ENCODE data around the gene SLC39A11.
A peak's percentile ranks its signal among the peaks of the same experiment; 100 is the strongest.
"Not testable (repeated sequence)": the region's sequence is repeated elsewhere in the genome, so short reads cannot be mapped to it uniquely, and the experiment has no call there.

Gene SLC39A11

DNA sequence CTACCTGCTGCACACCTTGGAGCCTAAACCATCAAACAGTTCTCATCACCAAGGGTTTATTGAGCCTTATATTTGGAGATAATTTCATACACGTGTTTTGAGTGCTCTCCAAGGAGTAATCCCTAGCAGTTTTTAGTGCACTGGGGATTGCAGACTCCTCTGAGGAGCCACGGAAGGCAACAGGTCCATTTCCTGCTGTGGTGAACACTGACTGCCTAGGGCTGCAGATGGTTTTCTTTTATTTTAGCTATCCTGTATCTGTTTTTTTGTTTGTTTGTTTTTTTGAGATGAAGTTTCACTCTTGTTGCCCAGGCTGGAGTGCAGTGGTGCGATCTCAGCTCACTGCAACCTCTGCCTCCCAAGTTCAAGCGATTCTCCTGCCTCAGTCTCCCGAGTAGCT lies 93.0 kb downstream of the SLC39A11 start:
- not testable (repeated sequence) for DNase-seq

DNA sequence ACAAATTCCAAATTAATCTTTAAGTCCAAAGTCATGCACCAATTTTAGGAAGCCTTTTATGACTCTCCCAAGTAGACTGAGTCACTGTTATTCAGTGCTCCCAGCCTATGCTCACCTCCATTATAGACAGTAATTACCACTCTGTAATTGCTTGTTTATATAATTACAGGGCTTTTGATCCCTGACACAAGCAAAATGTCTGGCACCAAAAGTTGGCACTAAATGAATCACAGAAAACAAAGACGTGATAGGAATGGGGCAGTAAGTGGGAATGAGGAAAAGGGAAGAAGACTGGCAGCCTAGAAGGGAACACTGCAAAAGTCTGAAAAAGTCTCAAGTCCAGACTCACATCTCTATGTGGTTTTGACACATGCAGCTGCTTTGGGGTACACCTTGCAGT lies 94.1 kb downstream of the SLC39A11 start:
- no peak for DNase-seq

- no peak for DNase-seq
Measured at GRCh38 chr17:72997559-72997958, 94.9 kb downstream of the SLC39A11 start.

GRCh38 chr17:72996791-72997190 lies 95.7 kb downstream of the SLC39A11 start:
- DNase-seq, result no peak

DNA sequence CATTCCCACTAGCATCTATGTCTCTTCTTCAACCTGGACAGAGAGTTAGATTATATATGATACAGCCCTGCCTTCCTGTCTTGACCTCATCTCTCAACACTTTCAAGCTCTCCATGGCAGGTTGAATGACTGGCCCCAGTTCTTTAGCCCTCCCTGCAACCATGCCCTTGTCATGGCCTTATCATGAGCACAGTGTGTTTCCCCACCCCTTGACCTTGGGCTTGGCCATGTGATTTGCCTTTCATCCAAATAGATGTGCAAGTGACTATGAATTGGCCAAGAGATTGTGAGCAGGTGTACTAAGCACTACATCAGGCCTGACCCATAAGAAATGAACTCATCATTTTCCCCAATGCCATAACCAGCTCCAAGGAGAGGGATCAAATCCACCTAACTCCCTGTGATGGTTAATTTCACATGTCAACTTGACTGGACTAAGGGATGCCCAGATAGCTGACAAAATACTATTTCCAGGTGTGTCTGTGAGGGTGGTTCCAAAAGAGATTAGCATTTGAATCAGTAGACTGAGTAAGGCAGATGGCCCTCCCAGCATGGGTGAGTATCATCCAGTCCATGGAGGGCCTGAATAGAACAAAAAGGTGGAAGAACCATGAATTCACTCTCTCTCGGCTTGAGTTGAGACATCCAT lies 97.4 kb downstream of the SLC39A11 start:
- DNase-seq, result no peak

GRCh38 chr17:72992783-72993467 lies 99.6 kb downstream of the SLC39A11 start:
- DNase-seq, result not testable (repeated sequence)

DNA sequence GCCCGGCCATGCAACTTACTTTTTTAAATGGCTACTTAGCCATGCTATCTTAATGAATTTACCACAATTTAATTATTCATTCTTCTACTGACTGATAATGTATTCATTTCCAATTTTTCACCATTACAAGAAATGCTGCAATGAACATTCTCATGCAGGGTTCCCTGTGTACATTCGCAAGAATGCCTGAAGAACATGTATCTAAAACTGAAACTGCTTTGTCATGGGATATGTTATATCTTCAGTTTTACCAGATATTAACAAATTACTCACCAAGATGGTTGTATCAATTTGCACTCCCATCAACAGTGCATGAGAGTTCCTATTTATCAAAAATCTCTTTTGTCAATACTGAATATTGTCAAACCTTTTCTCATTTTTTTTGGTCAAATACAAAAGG lies 100.8 kb downstream of the SLC39A11 start:
- no peak for DNase-seq

DNA sequence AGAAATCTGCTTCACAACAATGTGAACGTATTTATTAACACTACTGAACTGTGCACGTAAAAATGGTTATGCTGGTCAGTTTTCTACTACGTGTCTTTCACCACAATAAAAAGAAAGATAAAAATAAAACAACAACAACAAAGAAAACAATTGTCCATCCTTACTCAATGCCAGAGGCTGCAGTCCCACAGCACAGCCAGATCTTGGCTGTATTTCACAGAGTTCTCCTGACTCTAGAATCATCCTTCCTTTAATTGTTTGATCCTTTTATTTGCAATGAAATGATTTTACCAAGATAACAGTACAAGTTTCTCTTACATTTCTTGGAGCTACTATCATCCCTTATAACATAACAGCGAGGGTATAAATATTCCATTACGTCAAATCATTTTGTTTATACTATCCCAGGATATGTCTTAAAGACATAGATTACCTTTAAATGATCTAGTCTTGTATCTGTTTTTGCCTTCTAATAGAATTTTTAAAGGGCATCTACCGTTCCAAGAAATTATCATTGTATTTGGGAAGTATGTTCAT lies 103.3 kb downstream of the SLC39A11 start:
- DNase-seq, result no peak

DNA sequence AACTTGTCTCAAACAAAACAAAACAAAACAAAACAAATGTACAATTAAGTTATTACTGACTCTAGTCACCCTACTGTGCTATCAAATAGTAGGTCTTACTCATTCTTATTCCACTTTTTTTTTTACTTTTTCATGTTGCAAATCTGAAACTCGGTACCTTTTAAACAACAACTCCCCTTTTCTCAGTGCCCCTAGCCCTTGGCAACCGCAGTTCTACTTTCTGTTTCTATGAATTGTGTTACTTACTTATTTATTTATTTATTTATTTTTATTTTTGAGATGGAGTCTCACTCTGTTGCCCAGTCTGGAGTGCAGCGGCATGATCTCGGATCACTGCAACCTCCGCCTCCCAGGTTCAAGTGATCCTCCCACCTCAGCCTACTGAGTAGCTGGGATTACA lies 104.0 kb downstream of the SLC39A11 start:
- no peak for DNase-seq

DNA sequence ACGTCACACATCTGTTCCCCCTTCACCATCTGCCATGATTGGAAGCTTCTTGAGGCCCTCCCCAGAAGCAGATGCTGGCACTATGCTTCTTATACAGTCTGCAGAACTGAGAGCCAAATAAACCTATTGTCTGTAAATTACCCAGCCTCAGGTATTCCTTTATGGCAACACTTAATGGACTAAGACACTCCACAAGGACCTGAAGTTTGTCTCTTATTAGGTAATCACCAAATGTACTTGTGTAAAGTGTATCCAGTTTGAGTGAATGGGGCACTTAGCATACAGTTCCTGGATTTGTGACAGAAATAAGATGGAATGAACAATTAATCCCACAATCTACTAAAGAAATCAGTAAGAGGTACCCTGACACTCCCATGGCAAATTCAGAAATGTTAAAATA lies 105.3 kb downstream of the SLC39A11 start:
- DNase-seq, result no peak

DNA sequence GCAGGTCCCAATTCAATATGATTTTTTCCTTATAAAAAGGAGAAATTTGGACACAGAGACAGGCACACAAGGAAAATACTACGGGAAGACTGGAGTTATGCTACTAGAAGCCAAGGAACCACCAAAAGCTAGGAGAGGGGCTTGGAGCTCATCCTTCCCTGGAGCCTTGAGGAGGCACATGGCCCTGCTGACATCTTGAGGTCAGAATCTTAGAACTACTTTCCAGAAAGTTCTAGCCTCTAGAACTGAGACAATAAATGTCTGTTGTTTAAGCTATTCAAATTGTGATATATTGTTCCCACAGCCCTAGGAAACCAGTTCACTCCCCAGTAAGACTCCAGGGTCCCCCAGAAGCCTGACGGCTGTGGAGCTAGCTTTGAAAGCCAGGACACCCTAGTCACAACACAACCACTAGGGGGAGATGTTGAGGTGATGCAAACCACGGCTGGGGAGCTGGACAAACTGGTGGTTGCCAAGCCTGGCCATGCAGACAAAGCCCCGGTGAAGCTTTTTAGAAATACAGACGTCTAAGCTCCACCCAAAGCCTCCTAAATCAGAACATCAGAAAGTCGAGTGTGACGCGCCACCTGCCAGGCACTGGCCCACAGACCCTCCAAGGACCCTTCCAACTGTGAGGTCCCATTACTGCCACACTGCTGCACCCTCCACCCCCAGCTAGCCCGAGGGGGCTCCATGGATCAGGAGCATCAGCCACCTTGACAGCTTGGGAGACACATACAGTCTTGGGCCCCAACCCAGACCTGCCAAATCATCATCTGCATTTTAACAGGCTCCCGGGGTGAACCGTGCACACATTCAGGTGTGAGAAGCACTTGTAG lies 106.4 kb downstream of the SLC39A11 start:
- DNase-seq, result peak; percentile 22

GRCh38 chr17:72984926-72985325 lies 107.6 kb downstream of the SLC39A11 start:
- DNase-seq, result no peak

DNA sequence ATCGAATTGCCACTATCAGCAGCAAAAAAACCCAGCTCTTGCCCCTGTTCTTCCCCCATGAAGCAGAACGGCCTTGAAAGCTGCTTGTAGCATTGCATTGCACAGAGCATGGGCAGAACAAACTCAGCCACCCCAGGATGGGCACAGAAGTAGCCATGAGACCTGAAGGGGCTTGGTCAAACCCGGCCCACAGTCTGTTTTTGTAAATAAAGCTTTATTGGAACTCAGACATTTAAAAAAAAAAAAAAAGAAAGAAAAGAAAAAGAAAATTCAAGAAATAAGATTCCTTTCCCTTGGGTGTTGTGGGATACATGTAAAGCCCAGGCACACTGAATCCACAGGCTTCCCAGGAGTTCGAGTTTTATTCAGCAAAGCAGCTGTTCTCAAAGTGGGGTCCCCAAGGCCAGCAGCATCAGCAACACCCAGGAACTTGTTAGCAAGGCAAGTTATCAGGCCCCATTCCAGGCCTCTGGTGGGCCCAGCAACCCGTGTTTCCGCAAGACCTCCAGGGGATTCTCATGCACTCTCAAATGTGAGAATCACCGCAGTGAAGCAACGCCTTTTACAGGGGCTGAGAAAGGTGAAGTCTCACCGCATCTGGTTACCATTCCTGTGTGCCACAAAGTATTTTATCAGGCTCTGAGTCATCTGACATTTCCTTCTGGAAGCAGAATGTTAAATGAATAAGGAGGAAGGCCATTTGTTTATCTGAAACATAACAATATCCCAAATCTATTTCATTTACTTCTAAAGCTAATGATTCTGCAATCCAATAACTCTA lies 108.2 kb downstream of the SLC39A11 start:
- DNase-seq, result no peak

DNA sequence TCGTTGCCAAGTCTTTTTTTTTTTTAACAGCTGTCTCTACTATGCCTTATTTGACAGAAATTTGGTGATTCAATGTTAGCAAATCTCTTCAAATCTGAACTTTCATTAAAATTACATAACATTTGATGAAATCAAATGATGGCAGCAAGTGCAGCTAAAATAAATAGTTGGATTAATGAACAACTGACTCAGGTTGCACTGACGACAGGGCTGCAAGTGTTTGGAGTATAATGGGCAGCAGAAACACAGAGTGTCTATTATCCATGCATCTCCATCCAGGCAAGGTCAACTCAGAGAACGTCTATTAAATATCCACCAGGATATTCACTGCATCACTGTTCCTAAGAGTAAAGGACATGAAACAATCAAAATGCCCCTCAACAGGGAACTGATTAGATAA lies 109.8 kb downstream of the SLC39A11 start:
- DNase-seq, result no peak

DNA sequence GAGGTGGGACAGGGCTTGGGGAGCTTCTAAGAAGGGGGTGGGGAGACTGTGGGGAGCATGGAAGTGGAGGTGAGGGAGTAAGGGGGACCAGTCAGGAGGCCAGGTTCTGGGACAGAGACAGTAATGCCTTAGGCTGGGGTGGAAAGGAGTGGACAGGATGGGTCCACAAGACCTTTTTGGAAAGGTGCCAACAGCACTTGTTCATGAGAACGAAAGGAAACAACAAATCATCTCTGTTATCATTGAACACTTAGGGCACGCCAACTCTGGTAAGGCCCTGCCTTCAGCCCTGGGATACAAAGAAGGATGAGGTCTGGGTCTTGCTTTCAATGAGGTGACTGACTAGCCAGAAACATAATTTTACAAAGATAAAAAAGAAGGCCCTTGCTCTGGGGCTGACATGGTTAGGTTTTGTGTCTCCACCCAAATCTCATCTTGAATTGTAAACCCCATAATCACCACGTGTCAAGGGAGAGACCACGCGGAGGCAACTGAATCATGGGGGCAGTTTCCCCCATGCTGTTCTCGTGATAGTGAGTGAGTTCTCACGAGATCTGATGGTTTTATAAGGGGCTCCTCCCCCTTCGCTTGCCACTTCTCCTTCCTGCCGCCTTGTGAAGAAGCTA lies 113.8 kb downstream of the SLC39A11 start:
- DNase-seq, result no peak

- no peak for DNase-seq
Measured at GRCh38 chr17:72977771-72978417, 114.6 kb downstream of the SLC39A11 start.

GRCh38 chr17:72976971-72977770 lies 115.3 kb downstream of the SLC39A11 start:
- no peak for DNase-seq

- DNase-seq, result no peak
Measured at GRCh38 chr17:72975509-72975908, 117.0 kb downstream of the SLC39A11 start.

DNA sequence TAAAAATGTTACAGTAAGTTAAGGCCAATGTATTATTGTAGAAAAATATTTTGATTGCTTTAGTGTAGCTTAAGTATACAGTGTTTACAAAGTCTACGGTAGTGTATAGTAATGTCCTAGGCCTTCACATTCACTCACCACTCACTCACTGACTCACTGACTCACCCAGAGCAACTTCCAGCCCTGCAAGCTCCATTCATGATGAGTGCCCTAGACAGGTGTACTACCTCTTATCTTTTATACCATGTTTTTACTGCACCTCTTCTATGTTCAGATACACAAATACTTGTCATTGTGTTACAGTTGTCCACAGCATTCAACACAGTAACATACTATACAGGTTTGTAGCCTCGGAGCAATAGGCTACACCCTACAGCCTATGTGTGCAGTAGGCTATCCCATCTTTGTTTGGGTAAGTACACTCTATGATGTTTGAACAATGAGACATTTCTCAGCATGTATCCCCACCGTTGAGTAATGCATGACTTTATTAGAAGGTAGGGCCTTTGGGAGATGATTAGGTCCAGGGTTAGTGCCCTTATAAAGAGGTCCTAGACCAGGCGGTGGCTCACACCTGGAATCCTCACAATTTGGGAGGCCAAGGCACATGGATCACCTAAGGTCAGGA lies 117.8 kb downstream of the SLC39A11 start:
- no peak for DNase-seq

GRCh38 chr17:72972263-72972951 lies 120.1 kb downstream of the SLC39A11 start:
- DNase-seq, result no peak

Measured in activated T-cell treated with anti-CD3 and anti-CD28 coated beads for 4 hours (primary cell).